OCI-LY1 (cell line): ENCODE results near the gene RENBP.

Experiments used
- EZH2 ChIP-seq: fragments of 200-600 bp; sonication (generic), shearing (Covaris generic); IDR thresholded peaks from 2 replicates; pipeline ENCODE4 v1.8.0; 2017; ENCODE audit warnings: borderline replicate concordance, mixed run types, mild to moderate bottlenecking, antibody characterized with exemption, low read length, moderate library complexity, mixed read lengths
- TF ChIP-seq, protein P1 (sequence below): fragments of 200-600 bp; sonication (generic), shearing (Covaris generic); IDR thresholded peaks from 2 replicates; pipeline ENCODE4 v1.5.1; 2017; ENCODE audit warnings: mild to moderate bottlenecking, antibody characterized with exemption, low read length, moderate library complexity, mixed read lengths

DNA sequence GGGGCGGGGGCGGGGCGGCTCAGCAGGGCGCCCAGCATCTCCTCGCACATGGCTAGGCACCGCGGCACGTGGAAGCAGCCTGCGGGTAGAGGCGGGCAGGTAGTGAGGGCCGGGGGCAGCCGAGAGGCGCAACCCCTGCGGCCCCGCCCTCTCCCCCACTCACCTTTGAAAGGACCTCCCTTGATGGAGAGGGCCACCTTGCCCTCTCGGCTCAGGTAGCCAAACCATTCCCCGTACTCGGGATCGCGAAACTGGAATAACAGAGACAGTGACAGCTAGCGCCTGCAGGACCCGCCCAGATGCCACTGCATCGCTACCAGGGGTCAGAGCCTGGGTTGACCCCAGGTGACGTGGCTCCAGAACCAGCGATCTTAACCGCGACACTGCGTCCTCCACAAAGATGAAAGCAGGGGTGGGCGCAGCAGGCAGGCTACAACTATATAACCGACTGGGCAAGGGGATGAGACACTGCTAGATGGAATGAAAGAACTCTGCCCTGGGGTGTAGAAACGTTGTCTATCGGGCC lies 9.1 kb downstream of the RENBP start:
- TF ChIP-seq, protein P1, sequence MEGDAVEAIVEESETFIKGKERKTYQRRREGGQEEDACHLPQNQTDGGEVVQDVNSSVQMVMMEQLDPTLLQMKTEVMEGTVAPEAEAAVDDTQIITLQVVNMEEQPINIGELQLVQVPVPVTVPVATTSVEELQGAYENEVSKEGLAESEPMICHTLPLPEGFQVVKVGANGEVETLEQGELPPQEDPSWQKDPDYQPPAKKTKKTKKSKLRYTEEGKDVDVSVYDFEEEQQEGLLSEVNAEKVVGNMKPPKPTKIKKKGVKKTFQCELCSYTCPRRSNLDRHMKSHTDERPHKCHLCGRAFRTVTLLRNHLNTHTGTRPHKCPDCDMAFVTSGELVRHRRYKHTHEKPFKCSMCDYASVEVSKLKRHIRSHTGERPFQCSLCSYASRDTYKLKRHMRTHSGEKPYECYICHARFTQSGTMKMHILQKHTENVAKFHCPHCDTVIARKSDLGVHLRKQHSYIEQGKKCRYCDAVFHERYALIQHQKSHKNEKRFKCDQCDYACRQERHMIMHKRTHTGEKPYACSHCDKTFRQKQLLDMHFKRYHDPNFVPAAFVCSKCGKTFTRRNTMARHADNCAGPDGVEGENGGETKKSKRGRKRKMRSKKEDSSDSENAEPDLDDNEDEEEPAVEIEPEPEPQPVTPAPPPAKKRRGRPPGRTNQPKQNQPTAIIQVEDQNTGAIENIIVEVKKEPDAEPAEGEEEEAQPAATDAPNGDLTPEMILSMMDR, result no peak
- no peak for TF ChIP-seq EZH2
